ENCODE results near the gene CCDC33. TPM values are rescaled to one million over a fixed set of nuclear protein-coding genes. Genes with fewer than 3 reads are reported as not detected.
A peak's percentile ranks its signal among the peaks of the same experiment; 100 is the strongest.
"Not testable (repeated sequence)": the region's sequence is repeated elsewhere in the genome, so short reads cannot be mapped to it uniquely, and the experiment has no call there.

CCDC33 gene
- polyA plus RNA-seq, 12 donors, result 0.17 to 0.36 (median 0.22) TPM; not detected in 9

- DNase-seq, result not testable (repeated sequence)
Observed at GRCh38 chr15:74359376-74359775, 123.2 kb downstream of the CCDC33 start.

DNA sequence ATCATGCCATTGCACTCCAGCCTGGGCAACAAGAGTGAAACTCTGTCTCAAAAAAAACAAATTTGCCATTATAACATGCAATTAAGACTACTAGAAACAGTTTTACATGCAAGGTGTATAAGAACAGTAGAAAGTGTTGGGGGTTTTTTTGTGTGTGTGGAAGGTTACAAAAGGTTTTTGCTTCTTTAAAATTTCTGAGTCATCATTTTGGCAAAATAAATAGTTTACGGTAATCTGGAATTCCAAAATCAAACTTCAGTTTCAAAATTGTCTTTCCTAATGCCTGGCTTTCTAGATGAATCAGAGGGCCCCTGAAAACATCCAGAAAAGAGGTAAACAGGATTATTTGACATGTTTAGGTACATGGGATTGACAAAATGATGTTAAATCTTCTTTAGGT lies 124.7 kb downstream of the CCDC33 start:
- DNase-seq, result not testable (repeated sequence)

- DNase-seq, result no peak
Observed at GRCh38 chr15:74362482-74362881, 126.4 kb downstream of the CCDC33 start.

DNA sequence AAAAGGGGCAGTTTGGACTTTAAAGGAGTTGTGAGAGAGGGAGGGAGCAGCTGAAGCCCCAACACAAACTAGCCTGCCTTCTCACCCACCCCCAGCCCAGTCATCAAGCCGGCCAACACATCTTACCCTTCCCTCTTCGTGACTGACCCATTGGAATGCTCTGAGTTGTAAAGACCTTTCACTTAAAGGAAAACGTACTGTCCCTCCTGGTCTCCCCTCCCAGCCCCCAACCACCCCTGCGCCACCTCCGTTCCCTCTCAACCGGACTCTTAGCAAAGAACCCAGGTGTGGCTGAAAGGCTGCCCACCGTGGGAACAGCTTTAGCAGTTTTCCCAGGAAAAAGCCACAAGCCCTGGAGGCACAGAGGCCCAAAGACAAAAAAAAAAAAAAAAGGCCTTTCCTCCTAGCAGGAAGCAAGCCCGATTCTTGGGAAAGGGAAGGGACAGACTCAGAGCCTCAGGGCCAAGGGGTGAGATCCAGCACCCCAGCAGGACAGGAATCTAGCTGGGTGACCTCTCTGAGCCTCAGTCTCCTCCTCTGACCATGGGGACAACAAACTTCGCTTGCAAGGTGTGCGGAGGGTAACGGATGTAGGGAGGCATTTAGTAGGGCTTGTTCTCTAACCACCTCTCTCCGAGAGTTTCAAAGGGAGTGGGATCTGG lies 128.9 kb downstream of the CCDC33 start:
- no peak for DNase-seq

- peak; percentile 76 for DNase-seq
Observed at GRCh38 chr15:74365598-74366445, 129.7 kb downstream of the CCDC33 start.

DNA sequence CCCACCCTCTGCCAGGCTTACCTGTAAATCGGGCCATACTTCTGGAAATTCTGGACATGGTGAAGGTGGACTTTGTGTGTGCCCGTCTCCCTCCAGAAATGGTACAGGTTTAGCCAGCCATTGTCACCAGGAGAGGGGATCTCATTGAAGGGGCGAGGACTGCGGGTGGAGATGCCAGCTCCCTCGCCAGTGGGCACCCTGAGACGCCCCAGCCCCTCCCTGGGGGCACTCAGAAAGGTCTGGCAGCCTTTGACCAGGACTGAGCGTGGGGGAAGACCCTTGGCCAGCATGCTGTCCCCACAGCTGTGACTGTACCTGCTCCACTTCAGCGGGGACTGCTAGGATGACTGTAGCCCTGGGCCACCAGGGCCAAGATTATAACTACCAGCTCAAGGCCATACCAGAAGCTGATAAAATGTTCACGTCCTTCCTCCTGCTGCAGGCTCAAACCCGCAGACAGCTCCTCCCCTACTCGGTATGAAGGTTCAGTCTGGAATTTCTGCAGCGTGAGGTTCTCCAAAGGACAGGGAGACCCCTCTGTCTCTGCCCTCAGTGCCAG lies 131.2 kb downstream of the CCDC33 start, which contains the start of gene CYP11A1:
Gene CYP11A1, minus strand, starts transcription at position 351 of the 559 bp plus-strand sequence. Its CDS starts 61 bp downstream, at position 290.
- no peak for DNase-seq

- no peak for DNase-seq
Observed at GRCh38 chr15:74368121-74368520, 132.0 kb downstream of the CCDC33 start.

DNA sequence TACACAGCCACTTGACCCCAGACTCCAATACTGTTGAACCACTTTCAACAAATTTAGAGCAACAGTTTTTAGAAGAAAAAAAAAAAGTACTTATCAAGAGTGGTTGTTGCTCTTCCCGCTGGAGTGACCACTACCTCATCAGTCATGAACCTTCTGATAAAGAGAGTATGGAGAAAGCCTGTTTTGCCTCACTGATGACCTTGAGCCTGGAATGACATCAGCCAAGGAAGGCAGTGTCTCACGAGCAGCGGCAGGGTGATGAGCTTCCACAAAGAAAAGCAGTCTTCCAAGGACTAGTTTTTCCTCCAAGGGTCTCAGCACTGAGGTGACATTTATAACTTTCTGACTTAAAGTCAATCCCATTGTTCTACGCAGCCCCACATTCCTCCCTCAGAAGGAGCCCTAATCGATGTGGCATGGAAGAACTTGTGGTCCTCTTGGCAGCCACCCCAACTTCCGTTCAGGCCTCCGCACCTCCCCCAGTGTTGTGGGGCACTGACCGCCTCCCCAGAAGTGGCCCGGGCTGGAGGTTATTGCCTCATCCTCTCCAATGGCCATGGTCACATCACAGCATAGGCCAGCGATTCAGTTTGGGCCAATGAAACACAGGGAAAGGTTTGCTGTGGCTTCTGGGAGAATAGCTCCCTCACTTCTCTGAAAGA lies 133.1 kb downstream of the CCDC33 start:
- no peak for DNase-seq

GRCh38 chr15:74369756-74370155 lies 133.6 kb downstream of the CCDC33 start:
- DNase-seq, result no peak

GRCh38 chr15:74370471-74370870 lies 134.3 kb downstream of the CCDC33 start:
- DNase-seq, result no peak

DNA sequence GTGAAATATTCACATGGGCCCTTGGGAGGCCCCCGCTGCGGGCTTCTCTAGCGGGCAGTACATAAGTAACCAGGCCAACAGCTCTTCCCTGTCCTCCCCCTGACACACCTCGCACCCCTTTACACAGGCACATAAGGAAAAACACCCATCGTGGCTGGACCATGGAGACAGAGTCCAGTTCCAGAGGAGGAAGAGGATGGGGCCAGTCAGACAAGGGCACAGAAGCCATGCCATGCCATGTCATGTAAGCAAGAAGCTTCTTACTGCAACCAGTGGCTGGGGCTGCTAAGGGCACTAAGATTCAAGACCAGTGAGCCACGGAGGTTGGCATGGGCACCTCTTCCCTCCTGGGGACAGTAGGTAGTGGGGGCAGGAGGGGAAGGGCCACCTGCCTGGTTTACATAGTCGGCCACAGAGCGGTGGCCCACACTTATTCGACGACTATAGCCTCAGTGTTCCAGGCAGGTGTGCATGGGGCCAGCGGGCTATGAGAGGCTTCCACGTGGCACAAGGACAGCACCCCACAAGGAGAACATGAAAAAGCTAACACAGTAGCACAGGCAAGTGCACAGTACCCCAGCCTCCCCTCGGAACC lies 137.0 kb downstream of the CCDC33 start:
- DNase-seq, result no peak

- peak; percentile 89 for DNase-seq
Observed at GRCh38 chr15:74373731-74374647, 137.9 kb downstream of the CCDC33 start.

DNA sequence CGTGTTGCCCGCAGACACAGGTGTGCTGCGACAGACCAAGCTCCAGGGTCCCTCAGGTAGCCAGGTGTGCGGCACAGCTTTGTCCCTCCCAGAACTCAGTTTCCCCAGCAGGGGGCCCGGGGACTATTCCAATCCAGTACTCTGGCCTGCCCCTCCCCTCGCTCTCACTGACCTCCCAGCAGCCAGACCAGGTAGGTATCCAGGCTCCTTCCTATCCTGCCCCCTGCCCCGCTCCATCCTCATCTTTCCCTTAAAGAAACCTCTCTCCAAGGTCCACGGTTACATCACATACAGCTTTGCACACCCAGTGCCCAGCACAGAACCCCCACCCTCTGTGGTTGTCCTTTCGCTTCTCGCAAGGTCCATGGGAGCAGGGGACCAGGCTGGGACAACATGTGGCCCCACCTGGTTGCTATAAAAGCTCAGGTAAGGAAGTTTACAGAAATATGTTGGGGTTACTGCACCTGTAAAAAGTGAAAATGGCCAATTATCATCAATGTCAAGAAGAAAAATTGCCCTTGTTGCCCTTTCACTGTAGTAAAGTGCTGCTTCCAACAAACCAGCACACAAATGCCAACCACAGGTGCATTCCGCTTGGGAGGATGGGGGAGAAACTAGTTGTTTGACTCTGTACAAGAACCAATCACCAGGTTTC lies 138.6 kb downstream of the CCDC33 start:
- DNase-seq, result no peak

- DNase-seq, result peak; percentile 77
Observed at GRCh38 chr15:74375303-74375693, 139.2 kb downstream of the CCDC33 start.

DNA sequence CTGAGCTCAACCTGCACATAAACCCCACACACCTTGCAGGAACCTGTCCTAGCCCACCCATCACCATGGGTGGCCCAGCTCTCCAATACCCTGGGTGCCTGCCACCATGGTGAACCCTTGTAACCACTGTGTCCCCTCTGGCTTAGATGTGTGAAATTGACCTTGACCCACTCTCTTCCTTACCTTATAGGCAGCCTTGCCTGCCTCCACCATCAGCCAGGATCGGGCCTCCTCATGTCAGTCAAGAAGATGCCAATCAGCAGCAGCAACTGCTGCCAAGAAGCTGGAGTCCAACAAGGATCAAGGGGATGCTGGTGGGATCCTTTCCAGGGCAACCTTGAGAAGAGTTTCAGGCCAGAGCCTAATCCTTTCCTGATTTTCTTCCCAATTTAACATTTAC lies 140.1 kb downstream of the CCDC33 start:
- DNase-seq, result no peak

DNA sequence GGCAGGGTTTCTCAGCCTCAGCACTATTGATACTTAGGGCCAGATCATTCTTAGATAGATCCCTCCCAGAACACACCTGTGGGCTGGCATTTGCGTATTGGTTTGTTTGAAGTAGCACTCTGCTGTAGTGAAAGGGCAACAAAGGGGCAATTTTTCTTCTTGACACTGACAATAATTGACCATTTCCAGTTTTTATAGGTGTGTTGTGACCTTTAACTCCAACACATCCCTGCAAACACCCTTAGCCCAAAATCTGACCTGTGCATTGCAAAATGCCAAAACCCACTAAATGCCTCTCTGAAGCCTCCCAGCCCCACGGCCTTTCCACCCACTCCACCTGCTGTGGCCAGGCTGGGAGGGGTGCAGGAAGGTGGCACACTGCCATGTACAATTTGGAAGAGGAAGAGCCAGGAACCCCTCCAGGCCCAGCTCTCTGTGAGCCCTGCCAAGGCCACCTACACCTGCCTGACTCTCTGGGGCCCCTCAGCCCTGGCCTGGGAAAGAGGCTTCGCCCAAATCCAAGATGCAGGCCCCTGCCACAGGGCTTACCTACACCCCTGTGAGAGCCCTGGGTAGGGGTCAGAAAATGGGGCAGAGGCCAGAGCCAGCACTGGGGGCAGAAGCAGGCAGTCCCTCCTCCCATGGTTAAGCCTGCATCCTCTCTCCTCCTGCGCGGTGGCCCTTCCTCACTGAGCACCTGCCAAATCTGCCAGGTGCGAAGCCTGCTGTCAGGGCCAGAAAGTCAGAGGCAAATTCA lies 140.9 kb downstream of the CCDC33 start:
- DNase-seq, result no peak

DNA sequence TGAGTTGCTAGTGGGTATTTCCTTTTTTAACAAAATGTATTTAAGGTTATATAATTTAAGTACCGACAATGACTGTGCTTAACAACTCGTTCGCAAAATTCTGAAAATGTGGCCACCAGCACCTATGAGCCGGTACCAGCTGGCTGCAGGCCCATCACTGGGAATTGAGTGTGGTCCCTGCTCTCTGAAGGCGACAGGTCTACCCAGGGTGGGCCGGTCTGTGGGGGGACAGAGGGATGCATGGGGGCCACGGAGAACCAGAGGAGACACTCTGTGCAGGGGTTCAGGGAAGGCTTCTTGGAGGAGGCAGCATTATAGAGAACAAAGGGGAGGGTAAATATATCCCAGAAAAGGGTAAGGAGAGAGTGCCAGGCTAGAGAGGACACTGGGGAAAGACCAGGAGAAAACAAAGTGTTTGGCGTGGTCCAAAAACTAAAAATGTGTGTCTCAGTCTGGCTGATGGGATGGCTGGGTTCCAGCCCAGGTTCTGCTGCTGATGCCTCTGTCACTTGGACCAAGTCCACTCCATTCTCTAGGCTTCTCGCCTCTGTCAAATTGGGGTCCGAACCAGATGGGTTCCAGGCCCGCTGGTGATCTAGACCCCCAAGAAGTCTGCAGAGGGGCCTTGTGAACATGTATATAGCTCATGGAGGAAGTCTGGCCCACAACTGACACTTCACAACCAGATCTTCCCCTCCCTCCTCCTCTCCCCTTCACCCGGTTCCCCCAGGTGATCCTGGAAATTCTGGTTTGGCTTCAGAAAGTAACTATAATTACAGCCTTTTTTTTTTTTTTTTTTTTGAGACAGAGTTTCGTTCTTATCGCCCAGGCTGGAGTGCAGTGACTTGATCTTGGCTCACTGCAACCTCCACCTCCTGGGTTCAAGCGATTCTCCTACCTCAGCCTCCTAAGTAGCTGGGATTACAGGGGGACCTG lies 142.0 kb downstream of the CCDC33 start:
- no peak for DNase-seq

DNA sequence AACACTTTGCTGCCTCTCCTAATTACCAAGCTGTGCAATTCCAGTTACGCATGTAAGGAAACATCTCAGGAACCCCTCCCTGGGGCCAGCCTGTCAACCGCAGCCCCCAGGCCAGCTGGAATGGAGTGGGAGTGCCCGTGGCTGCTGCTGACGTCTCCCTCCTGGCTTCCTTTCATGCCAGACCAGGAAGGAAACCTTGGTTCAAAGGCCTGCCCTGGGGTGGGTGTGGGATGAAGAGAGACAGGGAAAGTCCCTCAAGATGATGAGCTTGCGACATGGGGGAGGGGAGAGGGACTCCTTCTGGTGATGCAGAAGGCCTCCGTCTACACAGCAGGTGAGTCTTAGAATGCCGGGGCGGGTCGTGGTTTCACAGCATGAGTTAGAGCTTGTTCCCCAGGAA lies 142.7 kb downstream of the CCDC33 start:
- no peak for DNase-seq
